ENCODE data around the gene MBOAT2.

The MBOAT2 gene

GRCh38 chr2:9032121-9032520, 28.6 kb upstream of the MBOAT2 start:
- H3K79me2 ChIP-seq (ENCODE audit: insufficient read depth, low read depth), result no peaks in the 10 kb centered on the region
- H3K36me3 ChIP-seq (ENCODE audit: insufficient read depth), result no peaks in the 10 kb centered on the region
- TF ChIP-seq CTCF (conservative IDR thresholded peaks at IDR 0.05; ENCODE audit: low read depth, low read length), result no peak
- H4K20me1 ChIP-seq (ENCODE audit: insufficient read depth), result no peaks in the 10 kb centered on the region
- H3K4me2 ChIP-seq, result no peak overlapping the region
- H3K27ac ChIP-seq, result no peak overlapping the region
- no peaks in the 10 kb centered on the region for H3K27me3 ChIP-seq (ENCODE audit: insufficient read depth, low read depth)
- H2AFZ ChIP-seq (ENCODE audit: low read depth), result no peak overlapping the region
- no peaks in the 10 kb centered on the region for H3K4me1 ChIP-seq (ENCODE audit: low read depth, poor library complexity, severe bottlenecking)
- H3K4me3 ChIP-seq (IDR thresholded peaks at IDR 0.05; ENCODE audit: insufficient read depth, low read depth, low read length), result no peak overlapping the region
- no peak overlapping the region for H3K9ac ChIP-seq

- Histone ChIP-seq H2AFZ (ENCODE audit: low read depth) (no peak overlapping the region), H3K27me3 (ENCODE audit: insufficient read depth, low read depth) (no peaks in the 10 kb centered on the region), H4K20me1 (ENCODE audit: insufficient read depth) (no peaks in the 10 kb centered on the region), H3K36me3 (ENCODE audit: insufficient read depth) (no peaks in the 10 kb centered on the region), H3K9ac (no peak overlapping the region), H3K4me1 (ENCODE audit: low read depth, poor library complexity, severe bottlenecking) (no peaks in the 10 kb centered on the region), H3K4me2 (no peak overlapping the region), H3K4me3 (IDR thresholded peaks at IDR 0.05; ENCODE audit: insufficient read depth, low read depth, low read length) (no peak overlapping the region), H3K27ac (no peak overlapping the region), H3K79me2 (ENCODE audit: insufficient read depth, low read depth) (no peaks in the 10 kb centered on the region)
- no peak for TF ChIP-seq CTCF (conservative IDR thresholded peaks at IDR 0.05; ENCODE audit: low read depth, low read length)
These were observed 27.8 kb upstream of the MBOAT2 start for GRCh38 chr2:9031246-9031645.

GRCh38 chr2:9030841-9031240, 27.4 kb upstream of the MBOAT2 start:
- Histone ChIP-seq H3K9ac (no peak overlapping the region), H3K79me2 (ENCODE audit: insufficient read depth, low read depth) (no peaks in the 10 kb centered on the region), H3K4me1 (ENCODE audit: low read depth, poor library complexity, severe bottlenecking) (no peaks in the 10 kb centered on the region), H4K20me1 (ENCODE audit: insufficient read depth) (no peaks in the 10 kb centered on the region), H3K27ac (no peak overlapping the region), H3K4me3 (IDR thresholded peaks at IDR 0.05; ENCODE audit: insufficient read depth, low read depth, low read length) (no peak overlapping the region), H3K27me3 (ENCODE audit: insufficient read depth, low read depth) (no peaks in the 10 kb centered on the region), H3K4me2 (no peak overlapping the region), H2AFZ (ENCODE audit: low read depth) (no peak overlapping the region), H3K36me3 (ENCODE audit: insufficient read depth) (no peaks in the 10 kb centered on the region)
- no peak for TF ChIP-seq CTCF (conservative IDR thresholded peaks at IDR 0.05; ENCODE audit: low read depth, low read length)

GRCh38 chr2:9030190-9030589, 26.7 kb upstream of the MBOAT2 start:
- H3K4me2 ChIP-seq, result no peak overlapping the region
- H3K4me1 ChIP-seq (ENCODE audit: low read depth, poor library complexity, severe bottlenecking), result no peaks in the 10 kb centered on the region
- no peak overlapping the region for H3K4me3 ChIP-seq (IDR thresholded peaks at IDR 0.05; ENCODE audit: insufficient read depth, low read depth, low read length)
- no peak for TF ChIP-seq CTCF (conservative IDR thresholded peaks at IDR 0.05; ENCODE audit: low read depth, low read length)
- no peaks in the 10 kb centered on the region for H3K79me2 ChIP-seq (ENCODE audit: insufficient read depth, low read depth)
- H2AFZ ChIP-seq (ENCODE audit: low read depth), result no peak overlapping the region
- no peak overlapping the region for H3K9ac ChIP-seq
- H3K36me3 ChIP-seq (ENCODE audit: insufficient read depth), result no peaks in the 10 kb centered on the region
- no peak overlapping the region for H3K27ac ChIP-seq
- no peaks in the 10 kb centered on the region for H4K20me1 ChIP-seq (ENCODE audit: insufficient read depth)
- H3K27me3 ChIP-seq (ENCODE audit: insufficient read depth, low read depth), result no peaks in the 10 kb centered on the region

GRCh38 chr2:9029721-9030120, 26.2 kb upstream of the MBOAT2 start:
- Histone ChIP-seq H2AFZ (ENCODE audit: low read depth) (no peak overlapping the region), H3K4me1 (ENCODE audit: low read depth, poor library complexity, severe bottlenecking) (no peaks in the 10 kb centered on the region), H3K4me3 (IDR thresholded peaks at IDR 0.05; ENCODE audit: insufficient read depth, low read depth, low read length) (no peak overlapping the region), H3K27me3 (ENCODE audit: insufficient read depth, low read depth) (no peaks in the 10 kb centered on the region), H3K9ac (no peak overlapping the region), H3K4me2 (no peak overlapping the region), H4K20me1 (ENCODE audit: insufficient read depth) (no peaks in the 10 kb centered on the region), H3K36me3 (ENCODE audit: insufficient read depth) (no peaks in the 10 kb centered on the region), H3K27ac (no peak overlapping the region), H3K79me2 (ENCODE audit: insufficient read depth, low read depth) (no peaks in the 10 kb centered on the region)
- TF ChIP-seq CTCF (conservative IDR thresholded peaks at IDR 0.05; ENCODE audit: low read depth, low read length), result no peak

All from KMS-11 (cell line).